Embryonic facial prominence (tissue), 1 donor: ENCODE data around the gene BUB1B.
"Not testable (repeated sequence)": the region's sequence is repeated elsewhere in the genome, so short reads cannot be mapped to it uniquely, and the experiment has no call there.

Source experiments
- DNase-seq: peaks from one replicate; pipeline ENCODE4 v3.0.0-alpha.2; 2016; ENCODE audit errors: extremely low spot score

Gene BUB1B

GRCh38 chr15:40135846-40136450, 24.9 kb upstream of the BUB1B start:
- DNase-seq = not testable (repeated sequence)

DNA sequence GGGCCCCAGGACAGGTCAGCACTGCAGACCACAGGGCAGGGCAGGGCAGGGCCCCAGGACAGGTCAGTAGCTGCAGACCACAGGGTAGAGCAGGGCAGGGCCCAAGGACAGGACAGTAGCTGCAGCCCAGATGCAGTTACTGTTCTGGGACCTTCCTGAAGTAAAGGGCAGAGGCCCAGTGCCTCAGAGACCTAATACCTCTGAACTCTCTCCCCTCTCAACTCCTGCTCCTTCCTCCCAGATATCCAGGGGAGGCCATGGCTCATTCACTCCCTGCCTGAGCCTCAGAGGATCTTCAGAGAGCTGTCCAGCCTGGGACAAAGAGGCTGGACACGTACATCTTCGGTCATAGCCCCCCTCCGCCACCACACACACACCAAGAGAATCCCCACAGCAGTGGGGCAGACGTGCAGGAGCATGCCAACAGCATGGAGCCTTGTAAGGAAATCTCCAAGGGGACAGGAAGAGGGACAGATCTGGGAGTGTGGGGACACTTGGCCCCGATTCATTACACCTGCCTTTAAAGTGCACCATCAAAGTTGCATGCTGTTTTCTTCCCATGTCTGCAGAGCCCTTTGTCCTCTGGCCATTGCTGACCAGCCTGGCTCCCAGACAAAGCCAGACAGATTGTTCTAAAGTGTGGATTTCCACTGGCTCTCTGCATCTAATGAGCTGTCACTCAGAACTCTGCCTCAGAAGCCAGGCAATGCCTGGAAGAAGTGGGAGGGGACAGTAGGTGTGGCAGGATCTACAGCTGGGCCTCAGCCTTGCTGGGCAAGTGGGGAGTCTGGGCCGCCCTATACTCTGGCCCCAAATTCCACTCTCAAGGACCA, 24.2 kb upstream of the BUB1B start:
- DNase-seq = no peak

- DNase-seq = no peak
Measured at GRCh38 chr15:40137303-40138200, 23.3 kb upstream of the BUB1B start.

DNA sequence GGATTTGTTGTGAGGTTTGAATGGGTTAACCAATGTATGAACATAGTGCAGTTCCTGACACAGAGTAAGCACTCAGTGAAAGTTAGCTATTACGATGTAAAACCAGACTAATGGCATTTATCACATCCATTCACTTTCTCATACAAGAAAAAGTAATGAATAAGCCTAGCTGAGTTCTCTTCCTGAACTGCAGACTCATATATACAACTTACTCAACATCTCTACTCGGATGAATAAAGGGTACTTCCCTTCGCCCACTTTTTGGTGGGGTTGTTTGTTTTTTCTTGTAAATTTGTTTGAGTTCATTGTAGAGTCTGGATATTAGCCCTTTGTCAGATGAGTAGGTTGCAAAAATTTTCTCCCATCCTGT, 22.7 kb upstream of the BUB1B start:
- DNase-seq = not testable (repeated sequence)

DNA sequence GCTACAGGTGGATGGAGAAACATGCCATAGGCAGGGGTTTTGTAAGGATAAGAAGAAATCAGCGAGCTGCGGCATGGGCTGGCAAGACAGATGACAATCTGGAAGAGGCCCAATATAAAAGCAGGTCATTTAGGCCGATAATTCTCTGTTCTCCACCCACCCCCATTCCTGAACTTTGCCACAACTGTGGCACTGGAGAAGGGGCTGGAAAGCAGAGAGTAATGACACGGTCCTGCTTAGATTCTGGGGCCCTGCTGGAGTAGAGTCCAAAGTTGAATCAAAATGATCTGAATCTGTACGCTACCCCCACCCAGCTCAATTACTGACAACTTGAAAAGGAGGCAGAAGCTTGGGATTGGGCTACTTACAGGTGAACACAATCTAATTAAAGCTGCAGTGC, 18.4 kb upstream of the BUB1B start:
- DNase-seq = no peak

- no peak for DNase-seq
Measured at GRCh38 chr15:40146037-40146436, 14.8 kb upstream of the BUB1B start.

DNA sequence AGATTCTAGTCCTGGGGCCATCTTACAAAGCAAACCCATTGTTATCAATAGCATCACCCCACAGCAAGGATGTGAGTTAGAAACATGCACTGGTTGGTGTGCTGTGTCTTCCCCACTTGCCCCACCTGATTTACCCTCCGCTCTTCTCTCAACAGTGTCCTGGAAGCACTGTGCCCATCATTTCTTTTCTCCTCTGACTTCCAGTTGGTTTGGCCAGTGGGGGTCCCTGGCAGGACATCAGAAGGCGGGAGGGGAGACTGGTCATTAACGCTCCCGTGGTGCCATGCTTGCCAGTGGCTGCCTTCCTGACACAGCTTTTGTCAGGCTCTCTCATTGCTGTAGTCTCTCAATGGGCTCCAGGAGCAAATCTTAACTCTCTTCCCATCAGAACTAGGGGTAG, 11.5 kb upstream of the BUB1B start:
- DNase-seq = no peak

DNA sequence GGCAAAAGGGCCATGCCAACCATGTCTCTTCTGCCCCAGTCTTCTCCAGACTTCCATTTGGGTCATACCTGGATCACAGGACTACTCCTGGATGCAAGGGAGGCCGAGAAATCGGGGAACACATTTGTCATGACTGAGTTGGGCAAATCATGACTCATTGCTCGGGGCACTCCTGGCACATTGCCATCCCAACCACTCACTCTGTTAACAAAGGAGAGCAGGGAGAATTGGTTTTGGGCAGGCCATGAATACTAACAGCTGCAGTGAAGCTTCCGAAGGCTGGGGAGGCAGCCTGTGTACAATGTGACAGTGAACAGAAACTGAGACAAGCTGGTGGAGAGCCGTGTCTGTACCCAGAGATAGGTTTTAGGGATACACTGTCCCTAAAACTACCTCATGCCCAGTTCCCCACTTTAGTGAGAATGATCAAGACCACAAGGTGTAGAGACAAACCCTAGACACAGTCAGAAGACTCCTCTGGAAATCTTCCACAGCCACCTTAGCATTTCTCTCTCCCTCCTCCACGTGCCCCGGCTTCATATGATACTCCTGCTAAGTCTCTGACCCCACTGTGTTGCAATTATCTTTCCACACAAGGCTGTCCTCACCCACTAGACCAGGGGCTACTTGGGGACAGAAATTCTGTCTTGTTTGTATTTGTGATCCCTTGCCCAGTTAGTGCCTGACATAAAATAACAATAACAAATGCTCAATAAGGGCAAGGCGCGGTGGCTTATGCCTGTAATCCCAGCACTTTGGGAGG, 10.5 kb upstream of the BUB1B start:
- DNase-seq = no peak

DNA sequence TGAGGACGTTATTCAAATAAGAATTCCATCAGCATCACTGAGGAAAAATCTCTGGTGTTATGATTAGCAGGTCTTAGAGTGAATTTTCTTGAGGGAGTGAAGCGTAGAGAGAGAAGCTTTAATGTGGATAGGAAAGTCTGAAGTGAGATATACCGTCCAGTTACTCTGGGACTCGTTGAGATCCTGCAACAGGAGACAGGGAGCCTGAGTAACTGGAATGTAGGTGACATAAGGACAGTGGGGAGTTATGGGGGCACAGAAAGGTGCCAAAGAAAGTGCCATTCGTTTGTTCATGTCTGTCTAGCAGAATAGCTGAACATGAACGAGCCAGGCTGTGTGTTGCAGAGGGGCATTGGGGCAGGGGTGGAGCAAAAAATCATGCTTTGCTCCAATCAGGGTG, 9.4 kb upstream of the BUB1B start:
- no peak for DNase-seq

DNA sequence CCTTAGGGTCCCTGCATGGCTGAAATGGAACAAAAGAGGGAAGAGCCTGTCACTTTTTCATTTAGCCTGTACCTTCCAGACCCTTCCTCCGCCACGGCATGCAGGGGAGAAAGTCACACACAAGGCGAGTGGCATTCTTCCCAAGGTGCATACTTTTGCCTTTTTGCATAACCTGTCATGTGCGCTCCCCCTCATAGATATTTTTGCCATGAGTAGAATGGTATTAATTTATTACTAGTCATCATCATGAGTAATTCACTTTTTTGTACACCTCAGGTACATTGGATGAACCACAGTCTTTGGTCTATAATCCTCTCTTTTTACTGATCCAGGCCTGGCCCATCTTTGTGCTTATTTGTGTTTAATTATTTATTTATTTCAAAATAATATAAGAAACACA, 8.9 kb upstream of the BUB1B start:
- no peak for DNase-seq

DNA sequence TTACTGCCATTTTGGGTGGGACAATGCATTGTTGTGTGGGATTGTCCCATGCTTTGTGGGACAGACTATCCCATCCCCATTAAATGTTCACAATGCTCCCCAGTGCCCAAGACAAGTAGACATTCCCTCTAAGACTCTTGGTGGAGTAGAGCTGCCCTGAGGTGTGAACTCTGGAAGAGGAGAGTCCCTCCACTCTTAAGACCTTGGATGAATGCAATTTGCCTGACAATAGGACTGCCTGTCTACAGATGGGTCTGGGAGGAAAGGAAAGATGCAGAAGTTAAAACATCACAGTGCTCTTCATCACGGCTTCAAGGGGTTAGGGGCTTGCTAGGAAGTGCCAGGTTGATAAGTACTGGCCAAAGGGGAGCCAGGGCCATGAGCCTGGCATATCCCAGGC, 6.0 kb upstream of the BUB1B start:
- not testable (repeated sequence) for DNase-seq

DNA sequence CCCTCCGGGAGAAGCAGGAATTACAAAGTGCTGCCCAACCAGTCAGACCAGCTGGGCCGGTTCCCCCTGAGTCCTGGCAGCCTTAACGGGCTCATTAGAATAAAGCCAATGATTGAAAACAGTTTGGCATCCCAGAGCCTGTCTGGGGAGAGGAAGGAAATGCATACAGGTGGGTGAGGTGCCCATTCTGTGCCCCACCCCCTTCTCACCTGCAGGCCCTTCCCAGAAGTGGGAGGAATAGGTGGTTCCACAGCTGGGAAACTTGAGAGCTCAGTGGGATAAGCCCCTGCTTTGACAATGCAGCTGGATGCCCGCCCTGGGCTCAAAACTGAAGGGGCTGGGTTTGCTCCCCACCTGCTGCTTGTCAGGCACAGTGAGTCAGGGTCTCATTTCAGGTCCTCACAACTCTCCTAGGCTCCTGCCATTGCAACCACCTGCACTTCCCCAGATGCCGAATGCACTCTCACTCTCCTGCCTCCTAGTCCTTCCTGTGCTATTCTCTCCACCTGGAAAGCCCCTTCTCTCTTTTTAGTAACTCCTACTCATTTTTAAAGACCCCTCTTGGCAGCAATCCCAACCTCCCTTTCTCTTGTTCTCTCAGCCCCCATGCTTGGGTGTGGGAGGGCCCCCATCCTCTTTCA, 5.5 kb upstream of the BUB1B start:
- DNase-seq = no peak

DNA sequence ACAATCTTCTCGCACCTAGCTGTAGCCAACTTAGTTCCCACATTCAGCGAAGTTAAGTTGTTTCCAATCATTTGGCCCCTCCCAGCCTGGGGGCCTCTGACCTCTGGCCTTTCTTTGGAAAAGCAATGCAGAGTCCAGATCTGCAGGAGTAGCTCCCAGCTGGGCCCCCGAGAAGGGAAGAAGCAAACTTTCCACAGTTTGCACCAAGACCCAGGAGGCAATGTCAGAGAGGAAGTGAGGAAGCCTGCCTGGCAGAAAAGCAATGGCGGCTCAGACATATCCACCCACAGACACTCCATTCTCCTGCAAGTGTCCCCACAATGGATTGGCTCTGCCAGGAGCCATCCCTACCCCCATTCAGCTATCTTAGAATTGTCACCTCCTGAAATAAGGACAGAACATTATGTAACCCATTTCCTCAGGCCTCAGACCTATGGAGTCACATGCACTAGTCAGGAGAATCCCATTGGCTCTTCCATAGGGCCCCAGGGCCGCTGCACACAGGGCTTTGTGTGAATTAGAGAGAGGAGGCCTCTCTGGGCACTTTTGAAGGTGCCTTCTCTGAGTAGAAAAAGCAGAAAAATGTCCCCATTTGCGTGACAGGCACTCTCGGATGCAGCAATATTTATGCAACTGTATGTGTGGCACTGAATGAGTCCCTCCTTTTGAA, 3.0 kb upstream of the BUB1B start:
- DNase-seq = no peak

GRCh38 chr15:40160021-40160420, 848 bp upstream of the BUB1B start:
- DNase-seq = no peak

DNA sequence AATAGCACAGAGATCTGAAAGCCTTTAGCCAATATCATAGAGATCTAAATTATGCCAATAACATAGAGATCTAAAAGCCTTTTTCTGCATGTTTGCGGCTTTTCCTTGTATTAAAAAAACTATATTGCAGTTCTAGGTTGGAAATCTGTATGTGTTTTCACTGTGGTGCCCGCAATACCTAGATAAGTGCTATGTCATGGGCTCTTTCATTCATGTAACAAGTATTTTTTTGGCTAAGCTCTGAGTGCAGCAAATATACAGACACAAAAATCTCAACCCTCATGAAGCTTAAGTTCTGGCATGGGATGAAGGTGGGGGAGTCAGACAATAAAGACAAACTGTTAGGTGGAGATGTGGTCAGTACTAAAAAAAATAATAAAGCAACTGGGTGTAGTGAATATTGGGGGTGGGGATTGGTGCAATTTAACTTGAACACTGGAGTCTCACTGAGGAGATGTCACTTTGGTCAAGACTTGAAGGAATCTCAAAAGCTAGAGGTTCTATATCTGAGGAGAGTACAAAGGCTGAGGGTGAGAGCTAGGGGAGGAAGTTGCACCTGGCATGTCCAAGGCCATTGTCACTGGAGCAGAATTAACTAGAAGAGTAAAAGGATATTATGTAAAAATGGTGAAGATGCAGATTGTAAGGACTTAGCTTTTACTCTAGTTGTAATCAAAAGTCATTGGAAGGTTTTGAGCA, 973 bp downstream of the BUB1B start:
- DNase-seq = no peak

DNA sequence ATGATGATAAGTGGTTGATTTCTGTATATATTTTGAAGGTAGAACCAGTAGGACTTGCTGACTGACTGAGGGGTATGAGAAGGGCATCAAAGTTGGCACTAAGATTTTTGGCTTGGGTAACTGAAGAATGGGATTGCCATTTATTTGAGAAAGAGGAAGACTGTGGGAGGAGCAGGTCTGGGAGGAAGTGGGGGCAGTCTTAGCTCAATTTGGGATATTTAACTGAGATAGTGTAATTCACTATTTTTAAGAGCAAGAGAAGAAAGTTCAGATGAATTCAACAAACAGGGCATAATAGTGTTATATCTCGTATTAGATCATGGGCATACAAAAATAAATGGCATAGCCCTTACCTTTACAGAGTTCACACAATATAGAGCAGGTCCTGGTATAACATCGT, 1.7 kb downstream of the BUB1B start:
- DNase-seq = no peak

- no peak for DNase-seq
Measured at GRCh38 chr15:40163657-40164416, 3.0 kb downstream of the BUB1B start.

DNA sequence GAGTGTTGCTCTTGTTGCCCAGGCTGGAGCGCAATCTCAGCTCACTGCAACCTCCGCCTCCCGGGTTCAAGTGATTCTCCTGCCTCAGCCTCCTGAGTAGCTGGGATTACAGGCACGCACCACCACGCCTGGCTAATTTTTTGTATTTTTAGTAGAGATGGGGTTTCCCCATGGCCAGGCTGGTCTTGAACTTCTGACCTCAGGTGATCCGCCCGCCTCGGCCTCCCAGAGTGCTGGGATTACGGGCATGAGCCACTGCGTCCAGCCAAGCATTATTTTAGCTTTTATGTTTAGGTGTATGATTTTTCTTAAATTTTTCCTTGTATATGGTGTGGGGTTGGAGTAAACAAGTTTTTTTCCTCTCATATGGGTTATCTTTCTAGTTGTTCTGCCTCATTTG, 6.5 kb downstream of the BUB1B start:
- DNase-seq = not testable (repeated sequence)

- DNase-seq = no peak
Measured at GRCh38 chr15:40175160-40175559, 14.3 kb downstream of the BUB1B start.
